Measurements from ENCODE around the gene UQCC3. TPM values are rescaled to one million over a fixed set of nuclear protein-coding genes. Genes with fewer than 3 reads are reported as not detected.

Gene UQCC3
- total and polyA plus RNA-seq, 2 donors (not counting 1 experiment from before 2014, with no cell fraction given): 4.7 to 14.0 TPM

- peak overlapping the region; percentile 99 for H3K4me2 ChIP-seq (ENCODE audit: extremely low read depth, insufficient read depth, low read length)
- peak overlapping the region; percentile 74 to 88 (median 82) for H3K4me3 ChIP-seq (replicated peaks in 1 of 4; ENCODE audit: control extremely low read depth in 1 of 4, insufficient read depth in 1 of 4, low read depth in 3 of 4, low read length in 4 of 4)
- no peaks in the 10 kb centered on the region for H4K20me1 ChIP-seq (ENCODE audit: control insufficient read depth, extremely low read depth, insufficient read depth, low read length)
- TF ChIP-seq EZH2 (IDR thresholded peaks at IDR 0.05; ENCODE audit: low read length, missing control alignments) (no peak), CTCF (conservative IDR thresholded peaks at IDR 0.05 in 1 of 2, IDR thresholded peaks at IDR 0.05 in 1 of 2; ENCODE audit: low read depth in 1 of 2, low read length in 2 of 2) (no peak)
- peaks cover 13% of the 10 kb centered on the region for H3K79me2 ChIP-seq (ENCODE audit: control insufficient read depth, insufficient read depth, low read length)
- DNase-seq (ENCODE audit: low read depth in 2 of 2): no peak
- H3K9ac ChIP-seq (ENCODE audit: insufficient read depth, low read length): peak overlapping the region; percentile 90
- H2AFZ ChIP-seq (ENCODE audit: low read length): no peak overlapping the region
- peaks cover 5% of the 10 kb centered on the region for H3K4me1 ChIP-seq (ENCODE audit: control insufficient read depth, extremely low read depth, insufficient read depth, low read length)
- peaks cover 7% of the 10 kb centered on the region for H3K36me3 ChIP-seq (ENCODE audit: control insufficient read depth, insufficient read depth, low read length)
- H3K27me3 ChIP-seq (ENCODE audit: control insufficient read depth, insufficient read depth, low read length): no peaks in the 10 kb centered on the region
- H3K9me3 ChIP-seq (ENCODE audit: control insufficient read depth, insufficient read depth, low read depth, low read length): no peaks in the 10 kb centered on the region
- peak overlapping the region; percentile 88 for H3K27ac ChIP-seq (ENCODE audit: insufficient read depth, low read length)
These were observed 6.9 kb downstream of the UQCC3 start for GRCh38 chr11:62678433-62678769.

DNA sequence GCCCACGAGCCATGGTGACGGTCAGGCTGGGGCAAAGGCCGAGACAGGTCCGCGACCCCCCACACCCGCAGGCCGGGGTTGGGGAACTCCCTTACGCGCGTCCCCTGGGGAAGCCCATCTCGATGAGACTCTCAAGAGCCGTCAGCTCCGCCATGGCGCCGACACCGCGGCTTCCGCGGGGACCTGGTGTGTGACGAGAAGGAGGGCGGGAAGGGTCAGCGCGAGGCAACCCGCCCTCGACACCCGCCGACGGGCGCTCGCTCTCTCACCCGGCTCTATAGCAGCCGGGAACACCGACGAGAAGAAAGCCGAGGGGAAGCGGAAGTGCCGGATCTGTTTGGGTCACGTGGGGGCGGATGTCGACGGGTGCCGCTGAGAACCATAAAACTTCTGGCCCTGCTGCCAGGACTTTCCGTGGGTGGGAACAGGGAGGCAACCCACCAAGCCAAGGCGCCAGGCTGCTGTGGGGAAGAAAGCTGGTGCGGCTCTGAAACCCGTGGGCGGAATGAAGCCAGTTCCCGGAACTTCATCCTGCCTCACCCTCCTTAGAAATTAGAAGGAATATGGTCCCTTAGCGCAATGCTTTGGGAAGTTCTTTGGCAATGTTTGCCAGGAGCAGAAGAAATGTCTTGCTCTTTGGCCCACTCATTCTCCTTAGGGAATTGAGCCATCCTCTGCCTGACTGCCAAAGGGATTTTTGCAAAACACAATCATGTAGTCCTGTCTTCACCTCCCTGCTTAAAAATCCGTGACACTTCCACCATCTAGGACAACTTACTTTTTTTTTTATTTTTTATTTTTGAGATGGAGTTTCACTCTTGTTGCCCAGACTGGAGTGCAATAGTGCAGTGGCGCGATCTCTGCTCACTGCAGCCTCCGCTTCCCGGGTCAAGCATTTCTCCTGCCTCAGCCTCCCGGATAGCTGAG is 7.6 kb downstream of the UQCC3 start, which contains the start of gene UBXN1:
UBXN1 (minus strand) TSS at position 304 of the 927 bp plus-strand sequence; CDS start at position 154, 150 bp downstream.
- Histone ChIP-seq H3K9ac (ENCODE audit: insufficient read depth, low read length) (peak within 1 kb of the TSS; percentile 90), H2AFZ (ENCODE audit: low read length) (peak within 1 kb of the TSS; percentile 61), H3K4me3 (replicated peaks in 1 of 4; ENCODE audit: control extremely low read depth in 1 of 4, insufficient read depth in 1 of 4, low read depth in 3 of 4, low read length in 4 of 4) (peak within 1 kb of the TSS; percentile 74 to 88 (median 82)), H3K36me3 (ENCODE audit: control insufficient read depth, insufficient read depth, low read length) (peaks cover 7% of the 10 kb centered on the region), H3K79me2 (ENCODE audit: control insufficient read depth, insufficient read depth, low read length) (peaks cover 13% of the 10 kb centered on the region), H3K4me1 (ENCODE audit: control insufficient read depth, extremely low read depth, insufficient read depth, low read length) (peaks cover 5% of the 10 kb centered on the region), H3K27me3 (ENCODE audit: control insufficient read depth, insufficient read depth, low read length) (no peaks in the 10 kb centered on the region), H4K20me1 (ENCODE audit: control insufficient read depth, extremely low read depth, insufficient read depth, low read length) (no peaks in the 10 kb centered on the region), H3K9me3 (ENCODE audit: control insufficient read depth, insufficient read depth, low read depth, low read length) (no peaks in the 10 kb centered on the region), H3K4me2 (ENCODE audit: extremely low read depth, insufficient read depth, low read length) (peak within 1 kb of the TSS; percentile 99), H3K27ac (ENCODE audit: insufficient read depth, low read length) (peak within 1 kb of the TSS; percentile 88)
- TF ChIP-seq CTCF (conservative IDR thresholded peaks at IDR 0.05 in 1 of 2, IDR thresholded peaks at IDR 0.05 in 1 of 2; ENCODE audit: low read depth in 1 of 2, low read length in 2 of 2) (no peak), EZH2 (IDR thresholded peaks at IDR 0.05; ENCODE audit: low read length, missing control alignments) (no peak)
- DNase-seq (ENCODE audit: low read depth in 2 of 2): peak; percentile 89

- peak overlapping the region; percentile 38 for H2AFZ ChIP-seq (ENCODE audit: low read length)
- no peak overlapping the region for H3K4me2 ChIP-seq (ENCODE audit: extremely low read depth, insufficient read depth, low read length)
- TF ChIP-seq EZH2 (IDR thresholded peaks at IDR 0.05; ENCODE audit: low read length, missing control alignments): no peak
- peak; percentile 63 to 75 for TF ChIP-seq CTCF (conservative IDR thresholded peaks at IDR 0.05 in 1 of 2, IDR thresholded peaks at IDR 0.05 in 1 of 2; ENCODE audit: low read depth in 1 of 2, low read length in 2 of 2)
These were observed 9.4 kb downstream of the UQCC3 start for GRCh38 chr11:62680825-62681240.

More at GRCh38 chr11:62680825-62681240, 9.4 kb downstream of the UQCC3 start:
- Histone ChIP-seq H4K20me1 (ENCODE audit: control insufficient read depth, extremely low read depth, insufficient read depth, low read length) (no peaks in the 10 kb centered on the region), H3K27me3 (ENCODE audit: control insufficient read depth, insufficient read depth, low read length) (no peaks in the 10 kb centered on the region), H3K9me3 (ENCODE audit: control insufficient read depth, insufficient read depth, low read depth, low read length) (no peaks in the 10 kb centered on the region), H3K79me2 (ENCODE audit: control insufficient read depth, insufficient read depth, low read length) (peaks cover 13% of the 10 kb centered on the region), H3K4me3 (replicated peaks in 1 of 4; ENCODE audit: control extremely low read depth in 1 of 4, insufficient read depth in 1 of 4, low read depth in 3 of 4, low read length in 4 of 4) (no peak overlapping the region), H3K27ac (ENCODE audit: insufficient read depth, low read length) (peak overlapping the region; percentile 48), H3K9ac (ENCODE audit: insufficient read depth, low read length) (no peak overlapping the region), H3K36me3 (ENCODE audit: control insufficient read depth, insufficient read depth, low read length) (peaks cover 7% of the 10 kb centered on the region), H3K4me1 (ENCODE audit: control insufficient read depth, extremely low read depth, insufficient read depth, low read length) (peaks cover 5% of the 10 kb centered on the region)
- DNase-seq (ENCODE audit: low read depth in 2 of 2): peak; percentile 77 to 89
